Measurements from ENCODE around the gene PIGS.

PIGS gene

GRCh38 chr17:28551421-28552175 lies 19.7 kb downstream of the PIGS start:
- no peak for DNase-seq (ENCODE audit: low spot score)
- no peak for FAIRE-seq

GRCh38 chr17:28550858-28551257 lies 20.5 kb downstream of the PIGS start:
- DNase-seq (ENCODE audit: low spot score) (no peak), FAIRE-seq (no peak)

GRCh38 chr17:28549236-28550132 lies 21.8 kb downstream of the PIGS start:
- DNase-seq (ENCODE audit: low spot score) = no peak
- no peak for FAIRE-seq

- DNase-seq (ENCODE audit: low spot score) (no peak), FAIRE-seq (no peak)
Observed at GRCh38 chr17:28548417-28549130, 22.8 kb downstream of the PIGS start.

- FAIRE-seq = peak; percentile 16
- peak; percentile 54 for DNase-seq (ENCODE audit: low spot score)
Observed at GRCh38 chr17:28547623-28548416, 23.5 kb downstream of the PIGS start.

- DNase-seq (ENCODE audit: low spot score) = no peak
- no peak for FAIRE-seq
Observed at GRCh38 chr17:28547096-28547622, 24.2 kb downstream of the PIGS start.

GRCh38 chr17:28545787-28546415 lies 25.4 kb downstream of the PIGS start:
- DNase-seq (ENCODE audit: low spot score) (no peak), FAIRE-seq (no peak)

GRCh38 chr17:28545141-28545503 lies 26.2 kb downstream of the PIGS start:
- FAIRE-seq (no peak), DNase-seq (ENCODE audit: low spot score) (no peak)

- DNase-seq (ENCODE audit: low spot score) (no peak), FAIRE-seq (no peak)
Observed at GRCh38 chr17:28544402-28545140, 26.8 kb downstream of the PIGS start.

- DNase-seq (ENCODE audit: low spot score) (no peak), FAIRE-seq (no peak)
Observed at GRCh38 chr17:28541439-28541838, 29.9 kb downstream of the PIGS start.

- DNase-seq (ENCODE audit: low spot score) = no peak
- FAIRE-seq = no peak
Observed at GRCh38 chr17:28540231-28540630, 31.1 kb downstream of the PIGS start.

GRCh38 chr17:28538296-28538895 lies 32.9 kb downstream of the PIGS start:
- FAIRE-seq (no peak), DNase-seq (ENCODE audit: low spot score) (no peak)

- no peak for FAIRE-seq
- no peak for DNase-seq (ENCODE audit: low spot score)
Observed at GRCh38 chr17:28537219-28537610, 34.1 kb downstream of the PIGS start.

- DNase-seq (ENCODE audit: low spot score) = no peak
- no peak for FAIRE-seq
Observed at GRCh38 chr17:28536532-28537218, 34.6 kb downstream of the PIGS start.

GRCh38 chr17:28534740-28535375 lies 36.5 kb downstream of the PIGS start:
- FAIRE-seq (no peak), DNase-seq (ENCODE audit: low spot score) (no peak)

- FAIRE-seq = no peak
Observed at GRCh38 chr17:28533091-28533807, 38.1 kb downstream of the PIGS start.

More at GRCh38 chr17:28533091-28533807, 38.1 kb downstream of the PIGS start:
- DNase-seq (ENCODE audit: low spot score) = no peak
